Measurements from ENCODE around the gene C2CD4C.

- TF ChIP-seq CTCF (IDR thresholded peaks at IDR 0.05; ENCODE audit: low read depth, low read length), result no peak
- no peak for TF ChIP-seq EZH2phosphoT487 (IDR thresholded peaks at IDR 0.05; ENCODE audit: low read depth)
Measured at GRCh38 chr19:410243-410781, 1.4 kb upstream of the C2CD4C start.

All from OCI-LY3 (cell line).